ENCODE results near the gene SPATA31E1. TPM values are rescaled to one million over a fixed set of nuclear protein-coding genes. Genes with fewer than 3 reads are reported as not detected.

The SPATA31E1 gene
- total and polyA plus RNA-seq, 10 of the 15 experiments (the other 5 are each of a cell fraction or from before 2014, with no cell fraction given), result not detected

- Histone ChIP-seq H3K4me1 (ENCODE audit: control insufficient read depth, insufficient read depth, low read length) (no peaks in the 10 kb centered on the region), H3K36me3 (ENCODE audit: control insufficient read depth in 2 of 2, insufficient read depth in 2 of 2, low read length in 1 of 2) (no peaks in the 10 kb centered on the region), H3K27me3 (replicated peaks in 1 of 2; ENCODE audit: control insufficient read depth in 2 of 2, insufficient read depth in 2 of 2, low read length in 1 of 2) (no peaks in the 10 kb centered on the region), H3K27ac (ENCODE audit: control insufficient read depth, insufficient read depth) (no peak overlapping the region), H3K79me2 (ENCODE audit: control insufficient read depth, insufficient read depth, low read length) (no peaks in the 10 kb centered on the region), H3K4me3 (no peak overlapping the region), H3K9me3 (replicated peaks; ENCODE audit: control insufficient read depth, insufficient read depth, low read length) (no peaks in the 10 kb centered on the region), H3K4me2 (ENCODE audit: control insufficient read depth, insufficient read depth) (no peak overlapping the region), H2AFZ (ENCODE audit: control insufficient read depth, low read depth, low read length) (no peak overlapping the region), H3K9ac (ENCODE audit: control insufficient read depth, insufficient read depth, low read length) (no peak overlapping the region), H4K20me1 (ENCODE audit: control insufficient read depth, insufficient read depth) (no peaks in the 10 kb centered on the region)
- SMC1A ChIA-PET (ENCODE audit: uncharacterized antibody, unreplicated experiment), result no interaction called here
- POLR2A ChIA-PET, result no interaction called here
- DNase-seq (ENCODE audit: low read depth, low spot score) (no peak), ATAC-seq (no peak), FAIRE-seq (no peak)
- BruUV-seq (replicated peaks), result no TSS peak
- TF ChIP-seq IRF3 (IDR thresholded peaks at IDR 0.05), result no peak
- TF ChIP-seq RBBP5 (conservative IDR thresholded peaks at IDR 0.05), result no peak
- no peak for TF ChIP-seq PKNOX1 (IDR thresholded peaks at IDR 0.05)
- no peak for TF ChIP-seq DPF2 (IDR thresholded peaks at IDR 0.05)
- TF ChIP-seq CHD1 (IDR thresholded peaks at IDR 0.05; ENCODE audit: low read depth, low read length), result no peak
- TF ChIP-seq TAF1 (IDR thresholded peaks at IDR 0.05; ENCODE audit: borderline replicate concordance, low read depth, low read length), result no peak
- TF ChIP-seq ATF3 (IDR thresholded peaks at IDR 0.05; ENCODE audit: borderline replicate concordance, extremely low read depth, low read depth, low read length), result no peak
- no peak for TF ChIP-seq POLR2AphosphoS2 (IDR thresholded peaks at IDR 0.05; ENCODE audit: low read depth, low read length)
- no peak for TF ChIP-seq EZH2 (IDR thresholded peaks at IDR 0.05; ENCODE audit: borderline replicate concordance, control insufficient read depth, low read depth, low read length)
- TF ChIP-seq ESRRA (IDR thresholded peaks at IDR 0.05; ENCODE audit: low read length), result no peak
- no peak for TF ChIP-seq USF1 (IDR thresholded peaks at IDR 0.05; ENCODE audit: borderline replicate concordance, extremely low read length, insufficient read depth, low read depth, low read length)
- TF ChIP-seq HDAC6 (IDR thresholded peaks at IDR 0.05; ENCODE audit: unreplicated experiment), result no peak
- no peak for TF ChIP-seq CEBPB (IDR thresholded peaks at IDR 0.05; ENCODE audit: borderline replicate concordance in 1 of 2, low read depth in 2 of 2, low read length in 2 of 2)
- TF ChIP-seq ZNF384 (IDR thresholded peaks at IDR 0.05; ENCODE audit: borderline replicate concordance, low read depth, low read length), result no peak
- WGBS (ENCODE audit: insufficient coverage, insufficient replicate concordance, low lambda C conversion rate, missing lambda C conversion rate), result 40% methylated on average over 5 of the region's 5 CpGs
- CTCF ChIA-PET, result no interaction called here
- intact Hi-C loops (cut with micrococcal nuclease; ENCODE audit: unreplicated experiment), result no loop called here
- RAD21 ChIA-PET (ENCODE audit: unreplicated experiment), result no interaction called here
- in situ Hi-C loops (cut with MboI), result no loop called here
Measured at GRCh38 chr9:87854580-87854955, 28.1 kb upstream of the SPATA31E1 start.

All from GM12878 (cell line).